NCI-H82 treated with DMSO at 0.1 percent for 48 hours (cell line): Measurements from ENCODE around the gene BOLA3.
A peak's percentile ranks its signal among the peaks of the same experiment; 100 is the strongest.
"Not testable (repeated sequence)": the region's sequence is repeated elsewhere in the genome, so short reads cannot be mapped to it uniquely, and the experiment has no call there.

ENCODE experiments used
- DNase-seq: peaks from one replicate; lab custom pipeline; 2025; ENCODE audit not compliant: unreplicated experiment; lab: John Stamatoyannopoulos, UW

Gene BOLA3

GRCh38 chr2:74149570-74150319 lies 2.0 kb upstream of the BOLA3 start:
- DNase-seq = no peak

- DNase-seq = no peak
Observed at GRCh38 chr2:74149247-74149525, 1.5 kb upstream of the BOLA3 start.

- DNase-seq = no peak
Observed at GRCh38 chr2:74148457-74149246, 940 bp upstream of the BOLA3 start.

- DNase-seq = no peak
Observed at GRCh38 chr2:74146929-74147726, 584 bp downstream of the BOLA3 start.

GRCh38 chr2:74142340-74142739 lies 5.4 kb downstream of the BOLA3 start:
- peak; percentile 35 for DNase-seq

GRCh38 chr2:74138600-74139323 lies 8.9 kb downstream of the BOLA3 start:
- no peak for DNase-seq

GRCh38 chr2:74137651-74138599 lies 9.8 kb downstream of the BOLA3 start:
- DNase-seq = no peak

- no peak for DNase-seq
Observed at GRCh38 chr2:74131901-74132300, 15.8 kb downstream of the BOLA3 start.

GRCh38 chr2:74130211-74130995 lies 17.3 kb downstream of the BOLA3 start:
- no peak for DNase-seq

- DNase-seq = no peak
Observed at GRCh38 chr2:74128206-74128605, 19.5 kb downstream of the BOLA3 start.

GRCh38 chr2:74123955-74124354 lies 23.8 kb downstream of the BOLA3 start:
- DNase-seq = not testable (repeated sequence)

- DNase-seq = not testable (repeated sequence)
Observed at GRCh38 chr2:74121846-74122245, 25.9 kb downstream of the BOLA3 start.

GRCh38 chr2:74119912-74120825 lies 27.5 kb downstream of the BOLA3 start:
- DNase-seq = peak; percentile 76

GRCh38 chr2:74119339-74119738 lies 28.4 kb downstream of the BOLA3 start:
- no peak for DNase-seq

GRCh38 chr2:74111380-74111779 lies 36.3 kb downstream of the BOLA3 start:
- DNase-seq = no peak

GRCh38 chr2:74110537-74110936 lies 37.2 kb downstream of the BOLA3 start:
- no peak for DNase-seq

- DNase-seq = no peak
Observed at GRCh38 chr2:74109551-74109950, 38.2 kb downstream of the BOLA3 start.

- no peak for DNase-seq
Observed at GRCh38 chr2:74107071-74107470, 40.6 kb downstream of the BOLA3 start.
